ENCODE data around the gene PSMG4. TPM values are rescaled to one million over a fixed set of nuclear protein-coding genes. Genes with fewer than 3 reads are reported as not detected.
A peak's percentile ranks its signal among the peaks of the same experiment; 100 is the strongest.

The PSMG4 gene, protein sequence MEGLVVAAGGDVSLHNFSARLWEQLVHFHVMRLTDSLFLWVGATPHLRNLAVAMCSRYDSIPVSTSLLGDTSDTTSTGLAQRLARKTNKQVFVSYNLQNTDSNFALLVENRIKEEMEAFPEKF
- total RNA-seq = 10 to 100 TPM; 41.0 to 41.6 TPM
- polyA plus RNA-seq = 10 to 100 TPM; 52.5 to 63.0 TPM

DNA sequence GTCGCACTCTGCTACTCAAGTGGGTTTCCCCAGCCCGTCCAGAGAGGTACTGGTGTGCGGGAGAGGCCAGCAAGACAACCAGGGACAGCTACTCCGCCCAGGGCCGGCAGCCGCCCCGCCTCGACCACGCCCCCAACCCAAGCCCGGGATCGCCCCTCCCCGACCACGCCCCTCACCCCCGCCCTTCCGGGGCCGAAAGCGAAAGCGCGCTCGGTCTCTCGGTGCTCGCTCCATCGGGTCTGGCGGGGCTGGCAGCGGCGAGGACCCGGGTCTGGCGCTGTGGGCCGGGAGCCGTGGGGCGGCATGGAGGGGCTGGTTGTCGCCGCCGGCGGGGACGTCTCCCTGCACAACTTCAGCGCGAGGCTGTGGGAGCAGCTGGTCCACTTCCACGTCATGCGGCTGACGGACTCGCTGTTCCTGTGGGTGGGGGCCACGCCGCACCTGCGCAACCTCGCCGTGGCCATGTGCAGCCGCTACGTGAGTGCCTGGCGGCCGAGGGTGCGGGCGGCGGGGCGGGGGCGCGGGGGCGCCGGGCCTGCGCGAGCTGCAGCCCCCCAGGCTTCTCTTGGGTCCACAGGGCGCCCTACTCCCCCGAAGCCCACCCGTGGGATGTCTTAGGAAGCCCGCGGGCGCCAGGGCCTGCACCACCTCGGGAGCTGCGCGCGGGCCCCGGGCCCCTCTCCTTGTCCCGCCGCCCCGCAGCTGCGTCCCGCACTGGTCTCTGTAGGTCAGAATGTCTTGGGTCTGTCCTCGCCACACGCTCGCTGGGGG is at the start of gene PSMG4:
PSMG4 (plus strand) TSS at position 228 of the 771 bp plus-strand sequence; CDS start at position 304, 76 bp downstream.
- Histone ChIP-seq H3K36me3 (ENCODE audit: insufficient read depth, low read length) (peaks cover 10% of the 10 kb centered on the region), H3K4me3 (ENCODE audit: low read length in 2 of 2) (peak within 1 kb of the TSS; percentile 44 to 67), H3K27ac (ENCODE audit: low read depth, low read length) (peak within 1 kb of the TSS; percentile 70), H3K27me3 (ENCODE audit: insufficient read depth, low read length) (no peaks in the 10 kb centered on the region), H3K4me1 (ENCODE audit: insufficient read depth, low read length) (peaks cover 45% of the 10 kb centered on the region), H3K9me3 (ENCODE audit: control insufficient read depth in 1 of 2, low read length in 2 of 2) (no peaks in the 10 kb centered on the region)
- H3K4me1 Mint-ChIP-seq = peaks cover 21 to 49% (median 37%) of the 10 kb centered on the region in 4 donors
- peaks cover 10 to 27% of the 10 kb centered on the region in 2 donors for H3K36me3 Mint-ChIP-seq
- DNase-seq = peak; percentile 87 to 92 (median 88)
- ChIA-PET POLR2A (ENCODE audit: partially characterized antibody) (interaction anchor here (0.6 to 2.7 kb wide), 18 partner anchors 8 to 762 kb away, joined by 3 to 10 read pairs (median 3); partner anchors contain the start of genes BPHL, FAM50B, NQO2 and RIPK1), CTCF (ENCODE audit: partially characterized antibody) (interaction anchor here (0.7 to 4.4 kb wide), 9 partner anchors 8 to 719 kb away, joined by 3 to 33 read pairs (median 3); partner anchors contain the start of genes BPHL, FAM50B and TUBB2A)
- H3K27me3 Mint-ChIP-seq = no peaks in the 10 kb centered on the region
- H3K27ac Mint-ChIP-seq = peak within 1 kb of the TSS; percentile 92 to 99 (median 95)
- peak within 1 kb of the TSS; percentile 93 to 99 (median 96) for H3K4me3 Mint-ChIP-seq
- peaks cover 0 to 1% (median 0%) of the 10 kb centered on the region in 8 donors for H3K9me3 Mint-ChIP-seq
- intact Hi-C loops (cut with micrococcal nuclease) = loop anchor here (2.0 to 10.0 kb wide), 9 partner anchors 98 to 1518 kb away; partner anchors contain the start of genes BPHL, CDYL, ECI2 and NQO2

DNA sequence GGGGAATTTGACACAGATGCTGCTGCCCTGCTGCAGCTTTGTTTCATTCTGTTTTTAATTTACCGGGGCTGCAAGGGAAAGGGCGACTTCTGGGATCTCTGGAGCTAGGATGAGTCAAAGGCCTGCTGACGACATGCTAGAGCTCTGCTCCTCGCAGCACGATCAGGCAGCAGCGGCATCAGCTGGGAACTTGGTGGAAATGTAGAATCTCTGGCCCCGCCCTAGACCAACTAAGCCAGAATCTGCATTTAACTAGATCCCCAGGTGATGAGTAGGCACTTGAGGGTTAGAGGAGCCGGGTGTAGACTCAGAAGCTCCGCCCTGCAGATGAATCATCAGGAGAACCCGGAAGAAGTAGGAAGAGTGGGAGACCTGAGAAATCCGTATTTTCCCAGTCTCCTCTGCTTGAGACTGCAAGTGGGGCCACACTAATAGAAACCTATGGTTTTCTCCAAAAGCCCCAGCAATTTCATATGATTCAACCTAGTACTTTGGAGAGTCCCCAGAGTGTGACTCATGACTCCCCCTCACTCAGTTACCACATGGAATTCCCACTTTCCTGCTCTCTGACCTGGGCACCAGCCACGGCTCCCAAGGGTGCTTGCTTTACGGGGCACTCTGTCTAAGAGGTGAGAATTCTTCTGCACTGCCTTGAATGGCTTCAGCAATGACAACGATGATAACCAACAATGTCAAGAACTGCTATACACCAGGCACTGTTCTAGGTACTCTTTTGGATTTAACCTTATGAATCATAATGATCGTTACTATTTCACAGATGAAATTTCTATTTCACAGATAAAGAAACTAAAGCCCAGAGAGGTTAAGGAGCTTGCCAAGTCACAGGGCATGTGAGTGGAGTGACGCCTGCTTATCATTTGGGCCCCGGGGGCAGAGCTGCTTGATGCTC is 49.4 kb upstream of the PSMG4 start:
- POLR2A ChIA-PET (ENCODE audit: partially characterized antibody) = interaction anchor here (1.1 to 1.7 kb wide), 3 partner anchors 47 to 52 kb away, joined by 4 to 8 read pairs (median 6); partner anchors contain the start of gene TUBB2A
- Histone ChIP-seq H3K9me3 (ENCODE audit: control insufficient read depth in 1 of 2, low read length in 2 of 2) (no peaks in the 10 kb centered on the region), H3K27me3 (ENCODE audit: insufficient read depth, low read length) (no peaks in the 10 kb centered on the region), H3K4me1 (ENCODE audit: insufficient read depth, low read length) (peaks cover 9% of the 10 kb centered on the region), H3K4me3 (ENCODE audit: low read length in 2 of 2) (no peak overlapping the region), H3K27ac (ENCODE audit: low read depth, low read length) (no peak overlapping the region), H3K36me3 (ENCODE audit: insufficient read depth, low read length) (no peaks in the 10 kb centered on the region)
- Mint-ChIP-seq H3K9me3 (peaks cover 0 to 5% (median 0%) of the 10 kb centered on the region in 8 donors), H3K27ac (peak overlapping the region in 3 of 7 donors; percentile 50 to 58 (median 52)), H3K36me3 (no peaks in the 10 kb centered on the region), H3K4me1 (peaks cover 9 to 17% (median 14%) of the 10 kb centered on the region in 4 donors), H3K27me3 (peaks cover 8 to 10% of the 10 kb centered on the region in 2 donors), H3K4me3 (peak overlapping the region in 7 of 8 donors; percentile 18 to 79 (median 57))
- CTCF ChIA-PET (ENCODE audit: partially characterized antibody) = interaction anchor here (1.3 to 1.8 kb wide), 4 partner anchors 25 to 83 kb away, joined by 3 to 7 read pairs (median 4); partner anchors contain the start of gene TUBB2A
- DNase-seq = peak in 1 of 5 donors; percentile 11
- intact Hi-C loops (cut with micrococcal nuclease) = no loop called here

DNA sequence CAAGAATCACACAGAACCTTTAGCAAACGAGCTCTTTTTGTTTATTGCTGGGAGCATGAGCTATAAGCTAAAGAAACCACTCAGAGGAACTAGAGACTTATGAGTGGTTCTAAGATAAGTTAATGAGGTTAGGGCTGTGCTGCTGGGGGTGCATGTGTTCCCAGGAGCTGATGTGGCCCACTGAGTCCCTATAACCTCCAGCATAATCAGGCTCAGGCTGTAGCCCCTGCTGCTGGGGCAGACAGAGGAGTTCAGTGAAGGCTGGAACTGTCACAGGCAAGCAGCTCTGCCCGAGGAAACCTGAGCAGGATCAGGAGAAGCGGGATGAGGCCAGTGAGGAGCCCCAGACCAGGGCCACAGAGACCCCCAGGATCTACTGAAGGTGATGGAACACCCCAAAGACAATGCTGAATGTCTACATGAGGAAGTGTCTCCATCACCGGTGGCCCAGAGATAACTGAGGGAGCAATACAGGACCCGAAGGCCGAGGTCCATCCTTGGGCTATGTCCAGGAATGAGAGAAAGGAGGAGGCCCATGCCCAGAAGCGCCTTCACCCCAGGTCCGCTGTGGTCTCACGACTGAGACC is 48.6 kb upstream of the PSMG4 start:
- Mint-ChIP-seq H3K4me1 (peaks cover 9 to 17% (median 14%) of the 10 kb centered on the region in 4 donors), H3K9me3 (no peaks in the 10 kb centered on the region), H3K4me3 (no peak overlapping the region), H3K27ac (peak overlapping the region in 2 of 7 donors; percentile 24 to 52), H3K36me3 (no peaks in the 10 kb centered on the region), H3K27me3 (peaks cover 7% of the 10 kb centered on the region in 2 donors)
- ChIA-PET CTCF (ENCODE audit: partially characterized antibody) (interaction anchor here (1.3 to 1.5 kb wide), 3 partner anchors 26 to 83 kb away, joined by 3 to 4 read pairs (median 3); partner anchors contain the start of gene TUBB2A), POLR2A (ENCODE audit: partially characterized antibody) (interaction anchor here (1.7 kb wide), 1 partner anchor 53 kb away, joined by 8 read pairs; the partner anchor contains the start of gene TUBB2A)
- no peak for DNase-seq
- H3K4me3 ChIP-seq (ENCODE audit: low read length in 2 of 2) = no peak overlapping the region
- H3K36me3 ChIP-seq (ENCODE audit: insufficient read depth, low read length) = no peaks in the 10 kb centered on the region
- peaks cover 9% of the 10 kb centered on the region for H3K4me1 ChIP-seq (ENCODE audit: insufficient read depth, low read length)
- no peak overlapping the region for H3K27ac ChIP-seq (ENCODE audit: low read depth, low read length)
- H3K27me3 ChIP-seq (ENCODE audit: insufficient read depth, low read length) = no peaks in the 10 kb centered on the region
- intact Hi-C loops (cut with micrococcal nuclease) = no loop called here
- H3K9me3 ChIP-seq (ENCODE audit: control insufficient read depth in 1 of 2, low read length in 2 of 2) = no peaks in the 10 kb centered on the region

- peaks cover 8 to 15% of the 10 kb centered on the region in 2 donors for H3K27me3 Mint-ChIP-seq
- H3K27me3 ChIP-seq (ENCODE audit: insufficient read depth, low read length) = no peaks in the 10 kb centered on the region
- H3K4me1 ChIP-seq (ENCODE audit: insufficient read depth, low read length) = peaks cover 9% of the 10 kb centered on the region
- no peaks in the 10 kb centered on the region for H3K36me3 Mint-ChIP-seq
- POLR2A ChIA-PET (ENCODE audit: partially characterized antibody) = no interaction called here
- CTCF ChIA-PET (ENCODE audit: partially characterized antibody) = no interaction called here
- no peaks in the 10 kb centered on the region for H3K36me3 ChIP-seq (ENCODE audit: insufficient read depth, low read length)
- peaks cover 9 to 17% (median 14%) of the 10 kb centered on the region in 4 donors for H3K4me1 Mint-ChIP-seq
- H3K4me3 Mint-ChIP-seq = no peak overlapping the region
- no peak overlapping the region for H3K4me3 ChIP-seq (ENCODE audit: low read length in 2 of 2)
- intact Hi-C loops (cut with micrococcal nuclease) = no loop called here
- no peak for DNase-seq
- H3K9me3 ChIP-seq (ENCODE audit: control insufficient read depth in 1 of 2, low read length in 2 of 2) = no peaks in the 10 kb centered on the region
- H3K27ac ChIP-seq (ENCODE audit: low read depth, low read length) = no peak overlapping the region
- H3K9me3 Mint-ChIP-seq = peaks cover 0 to 4% (median 0%) of the 10 kb centered on the region in 8 donors
- no peak overlapping the region for H3K27ac Mint-ChIP-seq
Measured at GRCh38 chr6:3211681-3212080, 47.1 kb upstream of the PSMG4 start.

- intact Hi-C loops (cut with micrococcal nuclease) = no loop called here
- Histone ChIP-seq H3K27me3 (ENCODE audit: insufficient read depth, low read length) (no peaks in the 10 kb centered on the region), H3K27ac (ENCODE audit: low read depth, low read length) (no peak overlapping the region), H3K36me3 (ENCODE audit: insufficient read depth, low read length) (no peaks in the 10 kb centered on the region), H3K4me1 (ENCODE audit: insufficient read depth, low read length) (peaks cover 9% of the 10 kb centered on the region), H3K4me3 (ENCODE audit: low read length in 2 of 2) (no peak overlapping the region), H3K9me3 (ENCODE audit: control insufficient read depth in 1 of 2, low read length in 2 of 2) (no peaks in the 10 kb centered on the region)
- Mint-ChIP-seq H3K4me3 (no peak overlapping the region), H3K9me3 (peaks cover 0 to 4% (median 0%) of the 10 kb centered on the region in 8 donors), H3K27me3 (peaks cover 8 to 15% of the 10 kb centered on the region in 2 donors), H3K36me3 (no peaks in the 10 kb centered on the region), H3K4me1 (peaks cover 9 to 17% (median 14%) of the 10 kb centered on the region in 4 donors), H3K27ac (no peak overlapping the region)
- POLR2A ChIA-PET (ENCODE audit: partially characterized antibody) = no interaction called here
- CTCF ChIA-PET (ENCODE audit: partially characterized antibody) = no interaction called here
- no peak for DNase-seq
Measured at GRCh38 chr6:3212261-3212660, 46.5 kb upstream of the PSMG4 start.

- H3K4me3 ChIP-seq (ENCODE audit: low read length in 2 of 2) = no peak overlapping the region
- ChIA-PET POLR2A (ENCODE audit: partially characterized antibody) (no interaction called here), CTCF (ENCODE audit: partially characterized antibody) (no interaction called here)
- DNase-seq = no peak
- Mint-ChIP-seq H3K4me3 (no peak overlapping the region), H3K4me1 (peaks cover 9 to 17% (median 14%) of the 10 kb centered on the region in 4 donors), H3K27me3 (peaks cover 15 to 24% of the 10 kb centered on the region in 2 donors), H3K9me3 (peaks cover 0 to 4% (median 0%) of the 10 kb centered on the region in 8 donors), H3K36me3 (no peaks in the 10 kb centered on the region), H3K27ac (no peak overlapping the region)
- H3K9me3 ChIP-seq (ENCODE audit: control insufficient read depth in 1 of 2, low read length in 2 of 2) = no peaks in the 10 kb centered on the region
- peaks cover 4% of the 10 kb centered on the region for H3K27me3 ChIP-seq (ENCODE audit: insufficient read depth, low read length)
- H3K27ac ChIP-seq (ENCODE audit: low read depth, low read length) = no peak overlapping the region
- H3K4me1 ChIP-seq (ENCODE audit: insufficient read depth, low read length) = peaks cover 9% of the 10 kb centered on the region
- no peaks in the 10 kb centered on the region for H3K36me3 ChIP-seq (ENCODE audit: insufficient read depth, low read length)
- intact Hi-C loops (cut with micrococcal nuclease) = no loop called here
Measured at GRCh38 chr6:3213334-3213695, 45.4 kb upstream of the PSMG4 start.

Measured in CD4-positive, alpha-beta memory T cell (primary cell).